ENCODE data around the gene SZT2.

SZT2 gene

GRCh38 chr1:43446881-43447835, 57.5 kb downstream of the SZT2 start (continued):
- no peak for TF ChIP-seq CREB5 (CRISPR knock-in tag; IDR thresholded peaks at IDR 0.05; ENCODE audit: low read depth)
- no peak for TF ChIP-seq ZNF70 (CRISPR knock-in tag; IDR thresholded peaks at IDR 0.05)
- no peak for TF ChIP-seq BACH2 (CRISPR knock-in tag; IDR thresholded peaks at IDR 0.05; ENCODE audit: borderline replicate concordance)
- TF ChIP-seq ZNF565 (CRISPR knock-in tag; conservative IDR thresholded peaks at IDR 0.05; ENCODE audit: low read depth), result no peak

GRCh38 chr1:43447891-43448708, 58.4 kb downstream of the SZT2 start:
- no peak for ATAC-seq
- no peak for TF ChIP-seq POU6F1 (CRISPR knock-in tag; IDR thresholded peaks at IDR 0.05; ENCODE audit: borderline replicate concordance, low read depth)
- no peak for TF ChIP-seq TCF4 (CRISPR knock-in tag; IDR thresholded peaks at IDR 0.05; ENCODE audit: borderline replicate concordance)
- no peak for TF ChIP-seq ZNF8 (CRISPR knock-in tag; IDR thresholded peaks at IDR 0.05)
- no peak for TF ChIP-seq TOX (CRISPR knock-in tag; IDR thresholded peaks at IDR 0.05; ENCODE audit: borderline replicate concordance)
- no peak for TF ChIP-seq ZC3H10 (CRISPR knock-in tag; IDR thresholded peaks at IDR 0.05)
- no peak for TF ChIP-seq ZNF565 (CRISPR knock-in tag; conservative IDR thresholded peaks at IDR 0.05; ENCODE audit: low read depth)
- no peak for TF ChIP-seq ZFP30 (CRISPR knock-in tag; IDR thresholded peaks at IDR 0.05)
- no peak for TF ChIP-seq CSDC2 (CRISPR knock-in tag; IDR thresholded peaks at IDR 0.05)

GRCh38 chr1:43448955-43449707, 59.4 kb downstream of the SZT2 start:
- ATAC-seq, result no peak
- no peak for TF ChIP-seq CSRNP3 (CRISPR knock-in tag; IDR thresholded peaks at IDR 0.05)
- TF ChIP-seq ISL1 (CRISPR knock-in tag; IDR thresholded peaks at IDR 0.05), result no peak
- no peak for TF ChIP-seq PPARA (CRISPR knock-in tag; IDR thresholded peaks at IDR 0.05; ENCODE audit: borderline replicate concordance)
- TF ChIP-seq ZFP30 (CRISPR knock-in tag; IDR thresholded peaks at IDR 0.05), result no peak
- TF ChIP-seq SNAI2 (CRISPR knock-in tag; IDR thresholded peaks at IDR 0.05), result no peak
- TF ChIP-seq POU6F1 (CRISPR knock-in tag; IDR thresholded peaks at IDR 0.05; ENCODE audit: borderline replicate concordance, low read depth), result no peak
- TF ChIP-seq CREB5 (CRISPR knock-in tag; IDR thresholded peaks at IDR 0.05; ENCODE audit: low read depth), result no peak
- TF ChIP-seq ZNF70 (CRISPR knock-in tag; IDR thresholded peaks at IDR 0.05), result no peak
- no peak for TF ChIP-seq ZFP3 (CRISPR knock-in tag; IDR thresholded peaks at IDR 0.05)
- TF ChIP-seq ZNF8 (CRISPR knock-in tag; IDR thresholded peaks at IDR 0.05), result no peak
- TF ChIP-seq ZNF565 (CRISPR knock-in tag; conservative IDR thresholded peaks at IDR 0.05; ENCODE audit: low read depth), result no peak
- TF ChIP-seq TOX (CRISPR knock-in tag; IDR thresholded peaks at IDR 0.05; ENCODE audit: borderline replicate concordance), result no peak
- TF ChIP-seq OSR1 (CRISPR knock-in tag; IDR thresholded peaks at IDR 0.05), result no peak
- no peak for TF ChIP-seq RARB (CRISPR knock-in tag; IDR thresholded peaks at IDR 0.05)
